Left kidney (tissue), 2 donors: ENCODE data around the gene ABCA12. TPM values are rescaled to one million over a fixed set of nuclear protein-coding genes. Genes with fewer than 3 reads are reported as not detected.

Source experiments
- DNase-seq: peaks from one replicate; pipeline ENCODE4 v3.0.0-alpha.2; 2013
- polyA plus RNA-seq: library from polyadenylated mRNA; unstranded; fragments of 120-200 nt; gene quantifications from one replicate; pipeline ENCODE4 v1.2.1, GENCODE V29; 2013; ENCODE audit not compliant: insufficient read length

ABCA12 gene
- polyA plus RNA-seq, 1 donor: 0.62 TPM

- peak; percentile 57 for DNase-seq
Measured at GRCh38 chr2:215038421-215038820, 100.0 kb downstream of the ABCA12 start.

- DNase-seq: no peak
Measured at GRCh38 chr2:215036314-215036713, 102.1 kb downstream of the ABCA12 start.

GRCh38 chr2:215034154-215034553 is 104.3 kb downstream of the ABCA12 start:
- DNase-seq: no peak

GRCh38 chr2:215032153-215032552 is 106.3 kb downstream of the ABCA12 start:
- DNase-seq: no peak

- DNase-seq: no peak
Measured at GRCh38 chr2:215031321-215031720, 107.1 kb downstream of the ABCA12 start.

GRCh38 chr2:215029936-215030335 is 108.5 kb downstream of the ABCA12 start:
- DNase-seq: no peak

- no peak for DNase-seq
Measured at GRCh38 chr2:215028231-215028630, 110.2 kb downstream of the ABCA12 start.

- DNase-seq: no peak
Measured at GRCh38 chr2:215027779-215028178, 110.6 kb downstream of the ABCA12 start.

- no peak for DNase-seq
Measured at GRCh38 chr2:215022910-215023309, 115.5 kb downstream of the ABCA12 start.

- no peak for DNase-seq
Measured at GRCh38 chr2:215022418-215022817, 116.0 kb downstream of the ABCA12 start.

GRCh38 chr2:215020283-215020682 is 118.1 kb downstream of the ABCA12 start:
- no peak for DNase-seq

GRCh38 chr2:215019521-215020145 is 118.8 kb downstream of the ABCA12 start:
- DNase-seq: no peak

GRCh38 chr2:215019085-215019484 is 119.3 kb downstream of the ABCA12 start:
- no peak for DNase-seq

- DNase-seq: no peak
Measured at GRCh38 chr2:215015421-215015820, 123.0 kb downstream of the ABCA12 start.

- DNase-seq: no peak
Measured at GRCh38 chr2:215010390-215010789, 128.0 kb downstream of the ABCA12 start.

GRCh38 chr2:215003001-215003400 is 135.4 kb downstream of the ABCA12 start:
- no peak for DNase-seq

- DNase-seq: peak; percentile 61
Measured at GRCh38 chr2:215002500-215002899, 135.9 kb downstream of the ABCA12 start.

- DNase-seq: no peak
Measured at GRCh38 chr2:215000721-215001120, 137.7 kb downstream of the ABCA12 start.

GRCh38 chr2:214995926-214996670 is 142.3 kb downstream of the ABCA12 start:
- DNase-seq: no peak

GRCh38 chr2:214995409-214995808 is 143.0 kb downstream of the ABCA12 start:
- DNase-seq: no peak

GRCh38 chr2:214992911-214993310 is 145.5 kb downstream of the ABCA12 start:
- no peak for DNase-seq

GRCh38 chr2:214989187-214989586 is 149.2 kb downstream of the ABCA12 start:
- DNase-seq: no peak

- DNase-seq: no peak
Measured at GRCh38 chr2:214987261-214987660, 151.2 kb downstream of the ABCA12 start.

- DNase-seq: no peak
Measured at GRCh38 chr2:214985619-214986018, 152.8 kb downstream of the ABCA12 start.
